Activated CD4-positive, alpha-beta T cell treated with anti-CD3 and anti-CD28 coated beads, Interleukin-2, amount 50 U/mL, for 1 hour (primary cell): ENCODE measurements around the gene LYRM4.

Experiments
- DNase-seq: peaks from one replicate; pipeline ENCODE4 v3.0.0-alpha.2; 2020

LYRM4 gene

DNA sequence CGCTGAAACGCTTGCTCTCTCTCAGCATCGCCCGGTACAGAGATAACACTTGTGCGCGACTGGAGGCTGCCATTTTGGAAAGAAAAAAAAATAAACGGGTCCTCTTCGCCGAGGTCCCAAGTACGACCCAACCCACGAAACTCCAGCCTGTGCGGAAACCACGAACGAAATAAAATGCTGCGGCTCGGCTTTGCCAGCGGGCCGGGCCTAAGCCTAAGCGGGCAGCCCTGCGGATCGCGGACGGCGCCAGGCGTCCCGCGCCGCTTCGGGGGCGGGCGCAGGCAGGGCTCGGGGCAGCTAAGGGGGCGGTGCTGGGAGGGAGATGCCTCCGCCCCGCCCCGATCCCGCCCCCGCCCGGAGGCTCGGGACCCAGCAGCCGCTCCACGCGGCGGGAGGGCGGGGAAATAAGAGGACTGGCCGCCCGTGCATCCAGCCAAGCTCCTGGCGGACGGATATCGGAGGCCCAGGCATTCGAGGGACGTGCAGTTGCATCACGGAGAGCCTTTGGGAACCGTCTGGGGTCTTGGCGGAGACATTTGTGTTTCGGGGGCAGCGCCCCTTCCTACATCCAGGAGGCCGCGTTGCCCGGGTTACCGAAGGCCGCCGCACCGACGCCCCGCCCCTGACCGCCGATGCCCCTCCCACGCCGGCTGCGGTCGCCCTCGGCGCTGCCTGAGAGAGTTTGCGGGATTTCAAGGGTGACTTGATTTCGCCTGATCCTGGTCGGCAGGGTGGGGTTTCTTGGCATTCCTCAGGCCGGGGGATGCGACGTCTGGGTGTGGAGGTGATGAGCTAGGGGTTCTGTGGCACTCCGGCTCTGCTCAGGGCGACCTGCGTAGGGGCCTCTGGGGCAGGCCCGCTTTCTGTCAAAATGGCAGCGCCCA, at the start of gene LYRM4, which contains the start of gene FARS2:
Gene LYRM4 (minus strand): TSS at position 290 of the 884 bp plus-strand sequence. CDS start 217 bp downstream, at position 73.
Gene FARS2 (plus strand): TSS at position 853 of the 884 bp plus-strand sequence.
- DNase-seq: peak; percentile 90

GRCh38 chr6:5308066-5308465, 47.3 kb upstream of the LYRM4 start:
- DNase-seq: no peak

DNA sequence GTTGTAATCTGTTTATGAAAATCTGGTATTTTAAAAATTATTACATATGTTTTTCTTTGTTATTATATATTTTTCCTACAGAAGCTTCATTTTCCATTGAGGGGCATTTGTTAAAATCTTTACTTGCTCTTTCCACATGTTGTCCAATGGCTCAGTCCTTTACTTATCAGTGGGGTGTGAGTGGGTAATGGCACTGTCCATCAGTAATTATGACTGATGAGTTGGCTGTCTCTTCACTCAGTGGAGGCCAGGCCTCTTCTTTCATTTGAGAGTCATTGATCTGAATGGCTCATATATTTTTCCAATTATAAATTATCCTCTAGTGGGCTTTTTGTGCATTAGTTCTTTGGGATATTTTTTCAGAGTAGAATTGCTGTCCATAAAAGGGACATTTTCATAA, 46.3 kb upstream of the LYRM4 start:
- DNase-seq: no peak

DNA sequence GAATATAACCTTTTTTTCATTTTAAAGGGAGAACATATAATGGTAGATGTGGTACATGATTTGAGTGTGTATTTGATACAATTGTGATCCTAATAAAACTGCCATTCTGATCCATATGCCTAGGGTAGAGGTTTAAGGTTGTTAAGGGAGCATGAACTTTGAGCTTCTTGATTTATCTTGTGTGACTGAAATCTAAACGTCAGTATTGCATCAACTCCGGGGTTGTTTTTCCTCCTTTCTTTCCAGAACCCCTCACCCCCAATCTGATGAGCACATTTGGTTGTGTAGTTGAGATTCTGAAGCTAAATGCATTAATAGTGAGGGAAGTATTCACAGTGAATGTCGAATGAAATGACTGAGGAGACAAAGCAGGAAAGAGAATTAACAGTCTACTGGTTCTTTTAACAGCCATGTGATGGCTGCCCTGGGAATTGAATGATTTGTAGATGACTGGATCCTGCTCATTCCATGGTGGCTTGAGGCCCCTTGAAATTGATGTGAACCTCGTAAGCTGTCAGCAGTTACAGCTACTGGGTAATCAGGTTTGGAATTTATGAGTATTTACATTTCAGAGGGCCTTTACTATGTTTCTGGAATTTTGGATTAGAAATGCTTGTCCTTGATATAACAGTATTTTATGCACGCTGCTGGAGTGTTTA, 45.3 kb upstream of the LYRM4 start:
- no peak for DNase-seq

DNA sequence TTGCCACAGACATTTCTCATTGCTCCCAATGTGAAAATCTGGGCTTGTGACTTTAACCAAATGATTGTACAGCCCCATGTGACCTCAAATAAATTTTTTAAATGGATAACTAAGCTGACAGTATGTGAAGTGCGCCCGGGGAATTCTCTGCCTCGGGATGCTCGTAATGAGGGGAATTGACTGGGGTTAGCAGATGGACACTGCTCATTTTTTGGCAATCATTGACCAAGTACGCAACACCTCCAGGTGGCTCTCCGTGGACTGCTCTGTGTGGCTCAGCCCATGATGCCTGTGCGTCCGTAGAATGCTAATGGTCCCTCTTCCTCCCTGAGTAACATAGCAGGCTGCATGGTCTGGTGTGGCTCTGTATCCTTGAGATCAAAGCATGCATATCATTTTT, 42.9 kb upstream of the LYRM4 start:
- no peak for DNase-seq

DNA sequence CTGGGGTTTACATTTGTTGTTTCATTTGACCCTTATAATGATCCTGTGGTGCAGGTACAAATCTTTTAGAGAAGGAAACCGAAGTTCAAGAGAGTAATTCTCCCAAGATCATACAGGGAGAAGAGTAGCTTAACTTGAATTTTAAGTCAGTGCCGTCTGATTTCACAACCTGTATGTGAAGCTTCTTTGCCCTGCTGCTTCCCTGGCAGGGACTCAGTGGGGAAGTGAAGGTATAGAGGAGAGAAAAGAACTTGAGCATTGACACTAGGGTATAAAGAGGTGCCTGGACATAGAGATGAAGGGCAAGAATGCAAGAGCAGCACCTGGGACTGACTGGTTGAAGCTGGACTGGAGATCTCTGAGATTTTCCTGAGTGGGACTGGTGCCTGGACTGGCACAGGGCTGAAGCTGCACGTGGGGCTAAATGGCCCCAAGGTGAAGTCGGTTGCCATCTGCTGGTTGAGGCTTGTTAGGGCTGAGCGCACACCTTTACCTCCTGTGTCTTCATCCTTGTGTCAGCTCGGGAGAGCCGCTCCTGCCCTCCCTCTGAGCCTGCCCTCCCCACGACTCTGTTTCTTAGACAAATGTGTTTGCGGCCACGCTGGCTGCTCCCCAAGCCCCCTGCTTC, 42.4 kb upstream of the LYRM4 start:
- peak; percentile 63 for DNase-seq

- DNase-seq: no peak
Measured at GRCh38 chr6:5302220-5302946, 41.6 kb upstream of the LYRM4 start.

- DNase-seq: no peak
Measured at GRCh38 chr6:5300206-5300764, 39.5 kb upstream of the LYRM4 start.

GRCh38 chr6:5295623-5296022, 34.9 kb upstream of the LYRM4 start:
- no peak for DNase-seq

DNA sequence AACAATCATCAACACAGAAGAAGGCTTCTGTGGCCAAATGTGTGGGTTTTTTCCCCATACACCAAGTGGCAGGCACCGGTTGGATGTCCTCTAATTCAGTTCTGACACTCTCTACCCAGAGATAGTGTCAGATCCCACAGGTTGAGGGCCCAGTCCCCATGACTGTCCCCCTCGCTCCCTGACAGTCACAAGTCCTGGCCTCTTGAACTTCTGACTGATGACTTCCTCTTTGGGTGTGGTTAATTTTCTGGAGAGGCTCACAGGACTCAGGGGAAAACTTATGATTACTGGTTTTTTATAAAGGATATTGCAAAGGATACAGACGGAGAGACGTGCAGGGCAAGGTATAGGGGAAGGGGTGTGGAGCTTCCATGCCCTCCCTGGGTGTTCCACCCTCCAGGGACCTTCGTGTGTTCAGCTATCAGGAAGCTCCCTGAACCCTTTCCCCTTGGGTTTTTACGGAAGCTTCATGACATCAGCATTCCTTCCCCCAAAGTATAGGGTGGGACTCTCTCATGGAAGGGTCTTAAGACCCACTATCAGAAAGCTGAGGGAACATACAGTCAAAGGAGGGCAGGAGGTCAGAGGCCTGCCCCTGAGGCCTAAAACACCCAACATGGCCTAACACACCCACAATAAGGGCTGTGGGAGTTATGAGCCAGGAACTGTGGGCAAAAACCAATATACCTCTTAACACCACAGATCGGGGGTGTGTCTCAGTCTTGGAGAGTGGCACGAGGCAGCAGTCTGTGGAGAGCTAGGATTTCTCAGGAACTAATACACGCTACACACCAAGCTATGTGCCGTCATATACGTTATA, 33.9 kb upstream of the LYRM4 start:
- no peak for DNase-seq

DNA sequence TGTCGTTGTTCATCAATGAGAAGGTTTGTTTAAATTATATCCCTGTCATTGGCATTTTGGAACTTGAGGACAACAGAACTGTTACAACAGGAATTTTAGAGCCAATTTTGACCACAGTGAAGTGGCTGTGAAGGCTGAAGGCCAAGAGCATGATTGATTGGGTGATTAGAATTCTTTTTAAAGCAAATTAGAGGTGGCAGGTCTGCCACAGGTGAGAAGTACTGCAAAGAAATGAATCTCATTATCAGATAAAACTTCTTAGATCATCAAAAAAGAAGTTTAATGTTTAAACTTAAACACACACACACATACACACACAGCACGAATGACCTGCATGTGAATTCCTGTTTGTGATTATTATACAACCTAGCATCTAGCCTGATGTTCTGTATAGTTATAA, 32.9 kb upstream of the LYRM4 start:
- no peak for DNase-seq

DNA sequence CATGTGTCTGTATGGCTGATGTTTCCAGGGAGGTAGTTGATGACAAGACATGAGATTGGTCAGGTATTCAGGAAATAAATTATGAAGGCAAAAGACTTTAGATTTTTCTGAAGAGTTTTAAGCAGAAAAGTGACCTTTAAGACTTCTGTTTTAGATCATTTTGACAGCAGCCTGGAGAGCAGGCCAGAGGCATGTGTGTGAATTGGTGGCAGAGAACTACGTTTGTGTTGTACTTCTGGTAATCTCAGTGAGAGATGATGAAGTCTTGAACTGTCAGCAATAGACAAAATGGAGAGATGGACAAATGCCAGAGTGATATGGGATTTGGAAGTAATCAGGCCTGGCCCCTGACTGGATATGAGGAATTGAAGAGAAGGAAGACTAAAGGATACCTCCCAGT, 31.4 kb upstream of the LYRM4 start:
- no peak for DNase-seq

DNA sequence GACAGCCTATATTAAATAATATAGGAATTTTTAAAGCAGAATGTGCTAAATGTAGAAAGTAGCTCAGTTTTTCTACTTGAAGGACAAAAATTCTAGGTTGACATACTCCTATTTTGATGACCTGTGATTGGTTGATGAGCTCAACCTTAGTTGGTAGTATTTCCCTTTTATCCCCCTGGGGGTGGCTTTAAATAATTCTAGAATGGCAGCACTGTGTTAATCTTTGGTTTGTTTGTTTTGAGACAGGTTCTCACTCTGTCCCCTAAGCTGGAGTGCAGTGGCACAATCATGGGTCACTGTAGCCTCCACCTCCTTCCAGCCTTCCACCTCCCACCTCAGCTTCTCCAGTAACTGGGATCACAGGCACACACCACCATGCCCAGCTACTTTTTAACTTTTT, 29.8 kb upstream of the LYRM4 start:
- DNase-seq: no peak

- DNase-seq: no peak
Measured at GRCh38 chr6:5290097-5290496, 29.3 kb upstream of the LYRM4 start.

DNA sequence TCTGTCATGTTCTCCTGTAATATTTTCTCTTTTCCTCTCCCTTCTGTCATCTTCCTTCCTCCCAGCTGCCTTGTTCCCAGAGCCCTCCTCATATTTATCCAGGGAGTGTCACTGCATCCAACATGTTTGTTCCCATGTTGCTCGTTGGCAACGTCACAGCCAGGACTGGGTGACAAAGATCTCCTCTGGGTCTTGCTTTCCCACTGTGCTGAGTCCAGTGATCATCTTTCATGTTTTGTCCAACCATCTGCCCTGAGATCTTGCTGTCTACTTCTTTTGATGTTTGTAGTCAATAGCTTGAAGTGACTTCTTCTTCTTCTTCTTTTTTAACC, 27.2 kb upstream of the LYRM4 start:
- DNase-seq: no peak

- DNase-seq: no peak
Measured at GRCh38 chr6:5287205-5287965, 26.6 kb upstream of the LYRM4 start.

- DNase-seq: no peak
Measured at GRCh38 chr6:5286780-5287179, 26.0 kb upstream of the LYRM4 start.

DNA sequence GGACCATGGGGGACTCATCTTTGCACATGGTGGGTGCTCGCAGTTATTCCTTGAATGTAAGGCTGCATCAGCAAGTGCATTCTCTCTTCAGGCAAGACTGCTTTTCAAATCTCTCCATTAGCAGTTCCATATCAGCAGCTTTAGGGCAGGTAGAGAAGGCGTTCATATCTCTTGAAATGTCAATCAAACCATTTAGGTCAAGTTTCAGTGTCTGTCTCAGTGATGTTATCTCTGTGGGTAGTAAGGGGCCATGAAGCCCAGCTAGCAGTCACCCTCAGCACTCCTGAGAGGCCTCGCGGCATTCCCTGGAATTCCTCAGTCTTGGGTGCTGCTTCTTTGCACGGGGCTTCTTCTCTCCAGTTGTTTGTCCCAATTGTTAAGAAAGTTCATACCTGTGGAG, 24.8 kb upstream of the LYRM4 start:
- DNase-seq: no peak

DNA sequence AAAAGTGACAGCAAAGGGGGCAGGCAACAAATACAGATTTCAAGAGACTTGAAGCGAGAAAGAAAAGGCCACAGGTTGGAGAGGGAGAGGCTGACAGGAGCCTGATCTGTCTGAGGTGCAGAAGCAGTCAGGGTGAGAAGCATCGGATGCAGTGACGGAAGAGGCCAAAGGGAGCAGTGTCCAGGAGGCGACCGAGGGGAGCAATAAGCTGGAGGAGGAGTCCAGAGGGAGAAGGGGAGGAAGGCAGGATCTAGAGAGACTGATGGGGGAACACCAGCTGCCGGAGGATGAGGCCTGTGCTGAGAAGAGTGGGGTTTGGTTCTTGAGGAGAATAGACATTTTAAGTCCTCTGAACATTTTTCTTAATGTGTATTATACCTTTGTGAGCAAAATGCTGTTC, 24.3 kb upstream of the LYRM4 start:
- no peak for DNase-seq

- DNase-seq: no peak
Measured at GRCh38 chr6:5282191-5282623, 21.5 kb upstream of the LYRM4 start.

DNA sequence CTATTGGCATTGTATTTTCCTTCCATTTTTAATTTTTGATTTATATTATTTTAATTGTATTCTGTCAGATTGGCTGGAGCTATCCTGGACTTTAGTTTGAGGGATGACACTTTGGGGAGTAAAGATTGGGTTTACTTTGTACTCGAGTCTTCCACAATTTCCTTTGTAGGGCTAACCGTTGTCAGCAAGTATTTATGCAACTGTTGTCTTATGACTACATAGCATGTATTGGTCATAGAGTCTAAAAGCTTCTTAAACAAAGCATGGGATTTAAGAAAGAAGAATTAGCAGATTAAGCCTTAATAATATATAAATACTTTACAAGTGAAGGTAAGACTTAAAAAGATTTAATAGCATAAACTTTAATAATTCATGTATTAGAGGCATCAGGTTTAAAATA, 20.2 kb upstream of the LYRM4 start:
- DNase-seq: no peak
